Osteoblast (primary cell): ENCODE data around the gene RTP2. TPM values are rescaled to one million over a fixed set of nuclear protein-coding genes. Genes with fewer than 3 reads are reported as not detected.
A peak's percentile ranks its signal among the peaks of the same experiment; 100 is the strongest.

Experiments used
- DNase-seq: peaks from one replicate; pipeline ENCODE4 v3.0.0; 2011; ENCODE audit warnings: low spot score, mixed read lengths; ENCODE audit not compliant: insufficient read length; ENCODE audit errors: missing footprints
- H2AFZ ChIP-seq: 2 replicates; pipeline ENCODE4 v1.6.0; 2011; ENCODE audit warnings: mild to moderate bottlenecking, low read length
- H3K27ac ChIP-seq: 2 replicates; pipeline ENCODE4 v1.5.1; 2011; ENCODE audit warnings: mild to moderate bottlenecking, low read depth, low read length, moderate library complexity
- H3K27me3 ChIP-seq: 2 replicates; pipeline ENCODE4 v1.6.0; 2012; ENCODE audit warnings: mild to moderate bottlenecking, control low read depth, inconsistent platforms, low read length, moderate library complexity; ENCODE audit not compliant: insufficient read depth
- H3K36me3 ChIP-seq: 2 replicates; pipeline ENCODE4 v1.5.1; 2011; ENCODE audit warnings: mild to moderate bottlenecking, low read length, control low read depth, moderate library complexity; ENCODE audit not compliant: insufficient read depth
- H3K4me1 ChIP-seq: 2 replicates; pipeline ENCODE4 v1.5.1; 2011; ENCODE audit warnings: mild to moderate bottlenecking, low read length, control low read depth, moderate library complexity; ENCODE audit not compliant: insufficient read depth
- H3K4me2 ChIP-seq: 2 replicates; pipeline ENCODE4 v1.6.0; 2011; ENCODE audit warnings: mild to moderate bottlenecking, low read length; ENCODE audit not compliant: insufficient read depth
- H3K4me3 ChIP-seq: fragments of 200-600 bp; sonication (generic); 3 replicates; pipeline ENCODE4 v1.5.1; 2012; ENCODE audit warnings: mild to moderate bottlenecking, low read length, inconsistent platforms; ENCODE audit not compliant: insufficient read depth
- H3K79me2 ChIP-seq: 2 replicates; pipeline ENCODE4 v1.6.0; 2012; ENCODE audit warnings: mild to moderate bottlenecking, low read length, control low read depth, inconsistent platforms; ENCODE audit not compliant: insufficient read depth
- H3K9me3 ChIP-seq: 2 replicates; pipeline ENCODE4 v1.5.1; 2011; ENCODE audit warnings: low read depth, low read length, control low read depth
- H4K20me1 ChIP-seq: 2 replicates; pipeline ENCODE4 v1.6.0; 2012; ENCODE audit warnings: mild to moderate bottlenecking, low read length, control low read depth; ENCODE audit not compliant: insufficient read depth
- CTCF ChIP-seq: IDR thresholded peaks from 2 replicates; pipeline ENCODE4 v1.5.1; 2011; ENCODE audit warnings: mild to moderate bottlenecking, low read depth, low read length, moderate library complexity; ENCODE audit errors: extremely low read depth
- total RNA-seq: library from RNA; depleted of rRNA; stranded (reverse); fragments of >200 nt; gene quantifications from 2 replicates; pipeline ENCODE4 v1.2.3, GENCODE V29; 2012

The RTP2 gene
- total RNA-seq, 1 donor = not detected

GRCh38 chr3:187706971-187707370 lies 4.6 kb upstream of the RTP2 start:
- no peaks in the 10 kb centered on the region for H3K27me3 ChIP-seq
- H3K4me2 ChIP-seq = no peak overlapping the region
- H3K9me3 ChIP-seq = no peaks in the 10 kb centered on the region
- H3K4me3 ChIP-seq = no peak overlapping the region
- no peaks in the 10 kb centered on the region for H3K79me2 ChIP-seq
- TF ChIP-seq CTCF = no peak
- DNase-seq = no peak
- H2AFZ ChIP-seq = no peak overlapping the region
- H4K20me1 ChIP-seq = no peaks in the 10 kb centered on the region
- H3K27ac ChIP-seq = no peak overlapping the region
- no peaks in the 10 kb centered on the region for H3K36me3 ChIP-seq
- H3K4me1 ChIP-seq = no peaks in the 10 kb centered on the region

GRCh38 chr3:187705164-187705563 lies 2.8 kb upstream of the RTP2 start:
- no peak for TF ChIP-seq CTCF
- H3K4me1 ChIP-seq = no peaks in the 10 kb centered on the region
- no peaks in the 10 kb centered on the region for H3K27me3 ChIP-seq
- H4K20me1 ChIP-seq = no peaks in the 10 kb centered on the region
- H3K9me3 ChIP-seq = no peaks in the 10 kb centered on the region
- H3K27ac ChIP-seq = no peak overlapping the region
- no peak overlapping the region for H2AFZ ChIP-seq
- H3K4me2 ChIP-seq = no peak overlapping the region
- no peak overlapping the region for H3K4me3 ChIP-seq
- H3K79me2 ChIP-seq = no peaks in the 10 kb centered on the region
- no peaks in the 10 kb centered on the region for H3K36me3 ChIP-seq
- DNase-seq = peak; percentile 84

GRCh38 chr3:187700249-187700648 lies 2.1 kb downstream of the RTP2 start:
- Histone ChIP-seq H2AFZ (no peak overlapping the region), H3K36me3 (no peaks in the 10 kb centered on the region), H3K4me2 (no peak overlapping the region), H3K4me3 (no peak overlapping the region), H3K27me3 (peaks cover 9% of the 10 kb centered on the region), H3K79me2 (no peaks in the 10 kb centered on the region), H3K27ac (no peak overlapping the region), H3K4me1 (no peaks in the 10 kb centered on the region), H4K20me1 (no peaks in the 10 kb centered on the region), H3K9me3 (no peaks in the 10 kb centered on the region)
- TF ChIP-seq CTCF = no peak
- no peak for DNase-seq

- Histone ChIP-seq H3K4me1 (no peaks in the 10 kb centered on the region), H4K20me1 (no peaks in the 10 kb centered on the region), H3K36me3 (no peaks in the 10 kb centered on the region), H3K79me2 (no peaks in the 10 kb centered on the region), H3K4me3 (no peak overlapping the region), H3K4me2 (no peak overlapping the region), H3K9me3 (no peaks in the 10 kb centered on the region), H2AFZ (no peak overlapping the region), H3K27ac (no peak overlapping the region), H3K27me3 (peaks cover 9% of the 10 kb centered on the region)
- no peak for DNase-seq
- no peak for TF ChIP-seq CTCF
Measured at GRCh38 chr3:187698499-187699399, 3.6 kb downstream of the RTP2 start.
